Breast epithelium (tissue), 3 donors: ENCODE results near the gene AMELY.

Experiments
- CTCF ChIP-seq, 3 donors: fragments of 450-650 bp; IDR thresholded peaks; one replicate each; pipeline ENCODE4 v1.5.1; 2016 to 2017; ENCODE audit warnings: antibody characterized with exemption in 3 of 3, mild to moderate bottlenecking in 3 of 3, moderate library complexity in 3 of 3
- POLR2A ChIP-seq: fragments of 450-650 bp; IDR thresholded peaks from one replicate; pipeline ENCODE4 v1.6.1; 2016; ENCODE audit warnings: antibody characterized with exemption, mild to moderate bottlenecking, moderate library complexity
- POLR2AphosphoS5 ChIP-seq, 3 donors: sonication (generic); formaldehyde crosslinking; IDR thresholded peaks; one replicate each; pipeline ENCODE4 v1.6.1; 2017; ENCODE audit warnings: antibody characterized with exemption in 3 of 3

GRCh38 chrY:6911253-6911881 is at the start of gene AMELY:
- TF ChIP-seq POLR2AphosphoS5 (IDR thresholded peaks at IDR 0.05) (no peak), CTCF (IDR thresholded peaks at IDR 0.05) (no peak), POLR2A (no peak)
